Activated CD4-positive, alpha-beta T cell treated with anti-CD3 and anti-CD28 coated beads for 48 hours (primary cell): ENCODE measurements around the gene ATP1A4.

Experiments used
- DNase-seq: peaks from one replicate; pipeline ENCODE4 v3.0.0-alpha.2; 2020

Gene ATP1A4

GRCh38 chr1:160207771-160208556 is 56.6 kb downstream of the ATP1A4 start:
- DNase-seq = no peak

DNA sequence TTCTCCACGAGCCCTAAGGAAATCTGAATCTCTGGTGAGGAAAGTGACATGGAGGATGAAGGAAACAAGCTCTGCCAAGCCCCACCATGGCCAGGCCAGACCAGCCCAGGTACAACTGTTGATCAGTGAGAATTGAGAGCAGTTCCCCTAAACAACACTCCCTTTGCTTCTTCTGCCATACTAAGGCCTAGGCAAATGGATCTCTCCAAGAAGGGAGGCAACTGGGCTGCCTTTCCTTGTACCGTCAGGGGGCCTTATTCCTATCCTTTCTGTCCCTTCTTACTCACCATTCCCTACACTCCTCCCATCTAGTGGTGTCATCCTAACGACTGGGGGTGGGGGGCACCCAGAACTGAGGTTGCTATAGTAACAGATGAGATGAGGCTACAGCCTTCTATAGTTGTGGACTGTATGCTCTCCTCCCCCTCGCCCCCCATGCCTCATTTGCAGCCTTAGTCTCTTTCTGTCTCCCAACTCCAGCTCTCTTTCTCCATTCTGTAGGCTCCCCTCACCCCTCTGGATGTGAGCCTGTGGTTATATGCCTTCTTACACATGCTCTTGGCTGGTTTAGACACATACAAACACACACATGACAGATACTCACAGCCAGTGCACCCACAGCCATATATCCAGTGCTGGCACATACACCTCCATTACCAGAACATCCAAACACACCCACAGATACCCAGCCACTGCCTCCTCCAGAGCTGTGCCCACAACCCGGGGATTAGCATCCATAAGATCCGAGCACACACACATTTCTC is 57.3 kb downstream of the ATP1A4 start:
- DNase-seq = no peak

DNA sequence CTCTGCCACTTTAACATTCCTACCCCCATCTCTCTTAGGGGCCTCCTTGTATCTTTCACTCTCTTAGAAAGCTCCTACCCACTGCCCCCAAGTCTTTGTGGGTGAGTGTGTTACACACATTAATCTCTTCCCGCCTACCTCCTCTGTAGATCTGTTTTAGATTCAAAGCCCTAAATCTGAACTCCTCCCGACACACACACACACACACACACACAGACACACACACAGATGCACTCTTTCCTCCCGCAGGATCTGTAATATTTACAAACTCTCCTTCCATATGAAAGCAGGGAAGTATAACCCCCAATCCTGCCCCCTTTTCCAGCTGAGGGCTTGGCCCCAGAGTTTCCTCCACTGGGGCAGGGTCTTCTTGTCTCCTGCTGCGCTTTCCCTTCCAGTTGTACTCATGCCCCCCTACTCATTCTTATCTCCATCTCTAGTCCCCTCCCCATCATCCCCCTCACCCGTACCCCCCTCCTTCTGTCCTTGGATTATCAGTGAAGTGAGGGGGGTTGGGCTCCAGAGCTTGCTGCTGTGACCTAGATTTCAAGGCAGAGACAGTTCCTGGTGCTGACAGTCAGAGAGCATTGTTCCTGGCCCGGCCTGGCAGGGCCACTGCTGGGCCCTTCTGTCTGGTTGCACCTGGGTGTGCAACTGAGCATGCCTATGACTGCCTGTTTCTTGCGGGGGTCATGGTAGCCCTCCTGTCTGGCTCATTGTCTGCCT is 58.1 kb downstream of the ATP1A4 start:
- no peak for DNase-seq

DNA sequence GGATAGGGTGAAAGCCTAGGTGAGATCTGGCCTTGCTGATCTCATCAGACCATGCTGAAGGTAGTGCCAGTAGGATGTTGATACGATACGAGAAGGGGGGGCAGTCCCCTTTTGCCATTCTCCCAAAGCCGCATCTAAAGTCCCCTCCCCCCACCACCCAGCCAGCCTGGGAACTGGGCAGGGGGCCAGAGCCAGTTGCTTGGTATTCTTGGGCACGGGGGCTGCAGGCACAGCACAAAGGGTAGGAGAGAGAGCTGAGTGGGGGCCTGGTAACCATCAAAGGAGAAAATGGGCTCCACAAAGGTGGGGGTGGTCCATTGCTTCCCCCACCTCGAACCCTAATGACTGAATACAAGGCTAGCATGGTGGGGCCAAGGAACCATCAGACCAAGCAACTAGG is 59.2 kb downstream of the ATP1A4 start:
- no peak for DNase-seq

GRCh38 chr1:160211046-160211790 is 59.8 kb downstream of the ATP1A4 start:
- no peak for DNase-seq

- no peak for DNase-seq
Measured at GRCh38 chr1:160214481-160215140, 63.2 kb downstream of the ATP1A4 start.

GRCh38 chr1:160216301-160216700 is 64.9 kb downstream of the ATP1A4 start:
- no peak for DNase-seq

- DNase-seq = no peak
Measured at GRCh38 chr1:160217481-160218051, 66.2 kb downstream of the ATP1A4 start.

- DNase-seq = no peak
Measured at GRCh38 chr1:160219062-160219929, 67.9 kb downstream of the ATP1A4 start.

DNA sequence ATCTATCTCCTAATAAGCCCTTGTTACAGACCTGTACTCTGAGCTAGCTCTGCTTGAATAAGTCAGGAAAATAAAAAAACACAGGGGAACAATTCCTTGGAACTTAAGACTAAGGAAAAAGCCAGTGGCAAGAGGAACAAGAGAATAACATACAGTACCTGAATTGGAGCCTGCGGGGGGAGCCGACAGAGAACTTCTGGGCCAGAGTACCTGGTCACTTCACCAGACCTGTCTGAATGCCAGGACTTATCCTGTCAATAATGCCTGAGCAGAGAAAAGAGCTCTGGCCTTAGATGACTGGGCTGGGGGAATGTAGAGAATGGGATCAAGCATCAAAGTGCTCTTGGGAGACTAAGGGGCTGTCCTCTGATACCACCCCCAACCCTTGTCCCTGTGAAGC is 68.9 kb downstream of the ATP1A4 start:
- DNase-seq = no peak

GRCh38 chr1:160221089-160221488 is 69.7 kb downstream of the ATP1A4 start:
- no peak for DNase-seq

DNA sequence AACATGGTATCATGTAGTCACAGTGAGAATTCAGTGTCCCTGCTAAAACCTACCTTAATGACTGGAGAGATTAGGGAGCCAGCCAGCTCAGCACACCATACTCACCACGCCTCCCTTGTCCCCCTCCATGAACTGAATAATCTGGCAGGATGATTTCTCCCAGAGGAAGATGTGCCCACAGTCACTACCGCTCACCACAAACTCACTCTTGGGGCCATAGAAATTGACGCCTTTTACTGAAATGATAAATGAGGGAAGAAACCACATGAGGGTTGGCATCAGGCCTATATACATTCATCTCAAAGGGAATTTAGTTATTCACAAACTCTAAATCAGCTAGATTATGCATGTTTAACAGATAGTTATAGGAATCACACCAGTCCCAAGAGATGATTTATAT is 71.1 kb downstream of the ATP1A4 start:
- DNase-seq = no peak

GRCh38 chr1:160224606-160225005 is 73.2 kb downstream of the ATP1A4 start:
- no peak for DNase-seq

- no peak for DNase-seq
Measured at GRCh38 chr1:160225345-160225744, 73.9 kb downstream of the ATP1A4 start.

DNA sequence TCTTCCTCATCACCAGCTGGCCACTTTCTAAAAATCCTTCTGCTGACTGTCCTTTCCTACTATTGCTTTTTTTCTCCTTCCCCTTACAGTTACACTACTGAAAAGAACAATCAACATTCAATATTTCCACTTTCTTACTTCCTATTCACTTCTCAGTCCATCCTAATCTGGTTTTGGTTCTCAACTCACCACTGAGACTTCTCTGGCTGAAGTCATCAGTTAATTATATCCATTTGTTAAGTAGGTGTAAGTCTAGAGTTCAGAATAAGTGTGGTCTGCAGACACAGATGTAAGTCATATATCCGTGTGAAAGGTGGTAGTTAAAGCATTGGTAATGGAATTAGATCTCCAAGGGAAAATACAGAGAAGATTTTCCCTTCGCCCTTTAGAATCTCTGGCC is 75.2 kb downstream of the ATP1A4 start:
- DNase-seq = no peak

DNA sequence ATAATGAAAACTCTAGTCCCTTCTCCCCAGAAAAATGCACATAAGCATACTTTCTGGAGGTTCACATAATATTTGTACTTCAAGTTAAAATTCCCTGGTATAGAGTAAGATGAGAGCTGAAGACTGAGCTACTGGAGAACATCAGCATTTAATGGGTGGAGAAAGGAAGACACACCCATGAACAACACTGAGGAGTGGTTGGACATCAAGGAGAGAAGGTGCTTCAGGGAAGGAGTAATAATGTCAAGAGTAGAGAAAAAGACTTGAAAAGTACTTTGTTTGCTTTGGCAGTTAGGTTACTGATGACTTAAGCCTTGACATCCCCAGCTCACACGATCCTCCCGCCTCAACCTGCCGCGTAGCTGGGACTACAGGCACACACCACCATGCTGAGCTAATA is 75.6 kb downstream of the ATP1A4 start:
- no peak for DNase-seq

DNA sequence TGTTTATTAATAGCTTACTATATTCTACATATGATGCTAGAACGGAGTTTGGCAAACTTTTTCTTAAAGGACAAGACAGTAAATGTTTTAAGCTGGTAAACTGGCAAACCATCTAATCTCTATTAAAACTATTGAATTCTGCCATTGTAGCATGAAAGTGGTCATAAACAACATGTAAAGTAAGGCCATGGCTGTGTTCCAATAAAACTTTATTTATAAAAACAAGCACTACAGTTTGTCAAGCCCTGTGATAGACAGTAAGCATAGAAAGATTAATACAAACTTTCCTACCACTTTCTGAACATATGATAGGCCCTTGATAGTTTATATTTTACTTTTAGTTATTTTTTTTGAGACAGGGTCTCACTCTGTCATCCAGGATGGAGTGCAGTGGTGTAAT is 76.2 kb downstream of the ATP1A4 start:
- no peak for DNase-seq

DNA sequence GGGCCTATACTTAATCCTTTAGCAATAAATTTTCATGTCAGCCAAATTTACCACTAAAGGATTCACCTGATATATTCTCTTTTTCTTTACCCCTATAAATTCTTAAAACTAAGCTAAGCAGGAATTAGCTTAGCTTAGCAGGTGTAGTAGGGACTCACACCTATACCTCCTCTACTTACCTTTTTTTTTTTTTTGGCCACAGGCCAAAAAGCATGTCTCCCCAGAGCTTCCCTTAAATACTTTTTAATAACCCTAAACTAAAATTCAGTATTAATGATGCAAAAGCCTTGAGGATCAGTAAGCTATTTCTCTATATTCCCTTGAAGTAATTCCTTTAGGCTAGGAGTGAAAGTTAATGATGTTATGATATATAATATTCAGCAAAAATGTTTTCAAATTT is 77.0 kb downstream of the ATP1A4 start:
- no peak for DNase-seq

DNA sequence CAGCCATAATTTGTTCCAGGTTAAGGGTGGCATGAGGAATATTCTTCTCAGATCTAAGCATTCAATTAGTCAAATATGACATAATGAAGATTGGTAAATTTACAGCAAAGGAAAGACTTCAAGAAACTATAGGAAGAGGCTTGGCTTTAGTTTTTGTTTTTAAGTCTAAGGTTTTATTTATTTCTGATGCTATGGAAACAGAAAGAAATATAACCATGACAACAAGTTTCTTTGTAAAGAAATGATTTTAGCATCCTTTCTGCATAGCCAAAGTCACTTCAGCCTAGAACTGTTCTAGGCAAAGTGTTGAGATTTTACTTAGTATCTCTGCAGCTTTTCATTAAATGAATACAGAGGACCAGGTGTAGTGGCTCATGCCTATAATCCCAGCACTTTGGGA is 81.5 kb downstream of the ATP1A4 start:
- no peak for DNase-seq
